Nephron (organoid): ENCODE measurements around the gene FEN1.

Experiments
- H3K27ac Mint-ChIP-seq, 3 experiments: 2 replicates each; pipeline ENCODE4 v1.8.0; 2020; ENCODE audit warnings: mixed read lengths in 3 of 3, mild to moderate bottlenecking in 2 of 3, moderate library complexity in 1 of 3
- H3K27me3 Mint-ChIP-seq: 2 replicates; pipeline ENCODE4 v1.8.0; 2021; ENCODE audit warnings: low read depth, mild to moderate bottlenecking, moderate library complexity, mixed read lengths
- H3K36me3 Mint-ChIP-seq: 2 replicates; pipeline ENCODE4 v1.8.0; 2020; ENCODE audit warnings: low read depth, mixed read lengths
- H3K4me1 Mint-ChIP-seq: 2 replicates; pipeline ENCODE4 v1.8.0; 2020; ENCODE audit warnings: mixed read lengths
- H3K4me3 Mint-ChIP-seq, 3 experiments: 2 replicates each; pipeline ENCODE4 v1.8.0; 2020; ENCODE audit warnings: mild to moderate bottlenecking in 3 of 3, mixed read lengths in 3 of 3, moderate library complexity in 2 of 3
- H3K9me3 Mint-ChIP-seq: 2 replicates; pipeline ENCODE4 v1.8.0; 2020; ENCODE audit warnings: mixed read lengths
- TF ChIP-seq, protein P1 (sequence below), 3 experiments: fragments of 200-600 bp; sonication (generic); IDR thresholded peaks; one replicate each; pipeline ENCODE4 v1.5.0; 2021; ENCODE audit warnings: antibody characterized with exemption in 3 of 3; ENCODE audit not compliant: unreplicated experiment in 3 of 3

FEN1 gene

GRCh38 chr11:61844909-61845565, 52.3 kb downstream of the FEN1 start:
- peaks cover 74% of the 10 kb centered on the region for H3K36me3 Mint-ChIP-seq
- peaks cover 10% of the 10 kb centered on the region for H3K4me1 Mint-ChIP-seq
- TF ChIP-seq, protein P1, sequence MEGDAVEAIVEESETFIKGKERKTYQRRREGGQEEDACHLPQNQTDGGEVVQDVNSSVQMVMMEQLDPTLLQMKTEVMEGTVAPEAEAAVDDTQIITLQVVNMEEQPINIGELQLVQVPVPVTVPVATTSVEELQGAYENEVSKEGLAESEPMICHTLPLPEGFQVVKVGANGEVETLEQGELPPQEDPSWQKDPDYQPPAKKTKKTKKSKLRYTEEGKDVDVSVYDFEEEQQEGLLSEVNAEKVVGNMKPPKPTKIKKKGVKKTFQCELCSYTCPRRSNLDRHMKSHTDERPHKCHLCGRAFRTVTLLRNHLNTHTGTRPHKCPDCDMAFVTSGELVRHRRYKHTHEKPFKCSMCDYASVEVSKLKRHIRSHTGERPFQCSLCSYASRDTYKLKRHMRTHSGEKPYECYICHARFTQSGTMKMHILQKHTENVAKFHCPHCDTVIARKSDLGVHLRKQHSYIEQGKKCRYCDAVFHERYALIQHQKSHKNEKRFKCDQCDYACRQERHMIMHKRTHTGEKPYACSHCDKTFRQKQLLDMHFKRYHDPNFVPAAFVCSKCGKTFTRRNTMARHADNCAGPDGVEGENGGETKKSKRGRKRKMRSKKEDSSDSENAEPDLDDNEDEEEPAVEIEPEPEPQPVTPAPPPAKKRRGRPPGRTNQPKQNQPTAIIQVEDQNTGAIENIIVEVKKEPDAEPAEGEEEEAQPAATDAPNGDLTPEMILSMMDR (IDR thresholded peaks at IDR 0.05; ENCODE audit: unreplicated experiment in 3 of 3), result no peak
- no peaks in the 10 kb centered on the region for H3K9me3 Mint-ChIP-seq
- H3K27me3 Mint-ChIP-seq, result no peaks in the 10 kb centered on the region
- no peak overlapping the region for H3K27ac Mint-ChIP-seq
- no peak overlapping the region for H3K4me3 Mint-ChIP-seq

DNA sequence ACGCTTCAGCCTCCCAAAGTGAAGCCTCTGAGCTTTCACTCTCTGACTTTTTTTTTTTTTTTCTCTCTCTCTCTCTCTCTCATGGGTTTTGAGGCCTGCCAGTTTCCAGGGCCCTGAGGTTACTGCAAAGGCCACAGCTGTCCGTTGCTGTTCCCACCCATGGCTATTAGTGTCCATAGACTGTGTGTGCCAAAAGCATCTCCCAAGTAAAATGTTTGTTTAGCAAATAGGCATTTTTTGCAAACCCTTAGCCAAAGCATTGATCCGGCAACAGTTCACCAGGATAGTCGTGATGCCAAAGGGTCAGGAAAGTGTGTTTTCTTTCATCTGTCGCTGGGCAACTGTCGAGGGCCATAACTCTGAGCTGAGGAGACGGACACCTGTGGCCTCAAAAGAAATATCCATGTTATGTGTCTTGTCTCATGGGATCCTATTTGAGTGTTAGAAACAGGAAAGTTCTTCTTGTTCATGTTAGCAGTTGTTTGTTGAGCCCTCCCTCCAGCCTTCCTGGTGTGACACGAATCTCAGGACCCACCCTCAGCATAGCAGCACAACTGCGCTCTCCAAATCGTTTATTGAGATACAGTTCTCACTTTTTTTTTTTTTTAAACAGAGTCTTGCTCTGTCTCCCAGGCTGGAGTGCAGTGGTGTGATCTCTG, 53.8 kb downstream of the FEN1 start:
- peak overlapping the region in 1 of 3 experiments; percentile 38 for H3K27ac Mint-ChIP-seq
- H3K27me3 Mint-ChIP-seq, result no peaks in the 10 kb centered on the region
- no peak overlapping the region for H3K4me3 Mint-ChIP-seq

More for the DNA sequence above, 53.8 kb downstream of the FEN1 start:
- Mint-ChIP-seq H3K9me3 (no peaks in the 10 kb centered on the region), H3K36me3 (peaks cover 69% of the 10 kb centered on the region), H3K4me1 (peaks cover 10% of the 10 kb centered on the region)
- TF ChIP-seq, protein P1 (IDR thresholded peaks at IDR 0.05; ENCODE audit: unreplicated experiment in 3 of 3), result no peak
